B cell (primary cell): ENCODE results near the gene GDA. TPM values are rescaled to one million over a fixed set of nuclear protein-coding genes. Genes with fewer than 3 reads are reported as not detected.

ENCODE experiments used
- ATAC-seq: fragments of 200-7000 bp; cut with Tn5 transposase; one replicate; pipeline ENCODE4 v1.10.0; 2021; ENCODE audit warnings: low read depth, mild to moderate bottlenecking, moderate number of reproducible peaks, moderate library complexity
- CTCF ChIA-PET: fragments of 350-600 bp; sonication (Branson Sonifier 250); formaldehyde crosslinking; loops from one replicate; lab custom pipeline; 2021; ENCODE audit warnings: antibody characterized with exemption, inconsistent platforms; lab: Charles Lee
- POLR2A ChIA-PET: fragments of 350-600 bp; sonication (Branson Sonifier 250); formaldehyde crosslinking; loops from one replicate; lab custom pipeline; 2021; ENCODE audit warnings: antibody characterized with exemption; lab: Charles Lee
- DNase-seq: peaks from one replicate; pipeline ENCODE4 v3.0.0; 2013
- H2AFZ ChIP-seq: 2 replicates; pipeline ENCODE4 v1.6.1; 2012; ENCODE audit warnings: mild to moderate bottlenecking, low read depth, low read length; ENCODE audit not compliant: insufficient read depth, poor library complexity, severe bottlenecking
- H3K27ac ChIP-seq, 2 donors: 1 replicate in 1 of 2; 2 replicates in 1 of 2; pipeline ENCODE4 v1.5.1; 2012 to 2013; ENCODE audit warnings: low read length in 2 of 2, mild to moderate bottlenecking in 2 of 2, moderate library complexity in 1 of 2
- H3K27me3 ChIP-seq, 4 experiments: fragments of 200-600 bp in 1 of 4; sonication (generic) in 1 of 4; replicated peaks in 1 of 4; 1 replicate in 2 of 4; 2 replicates in 2 of 4; pipeline versions ENCODE4 v1.6.1 to v1.7.0; 2013 to 2016; ENCODE audit warnings: low read length in 3 of 4, mild to moderate bottlenecking in 2 of 4, mixed read lengths in 1 of 4, moderate library complexity in 1 of 4; ENCODE audit not compliant: insufficient read depth in 4 of 4, control insufficient read depth in 3 of 4; ENCODE audit errors: control extremely low read depth in 1 of 4
- H3K36me3 ChIP-seq, 2 experiments: replicated peaks in 1 of 2; 1 replicate in 1 of 2; 2 replicates in 1 of 2; pipeline versions ENCODE4 v1.6.1 to v1.7.1; 2013; ENCODE audit warnings: low read length in 1 of 2; ENCODE audit not compliant: insufficient read depth in 2 of 2, control insufficient read depth in 1 of 2; ENCODE audit errors: control extremely low read depth in 1 of 2, extremely low read depth in 1 of 2
- H3K4me1 ChIP-seq, 2 donors: fragments of 200-600 bp in 1 of 2; sonication (generic) in 1 of 2; 1 replicate in 1 of 2; 2 replicates in 1 of 2; pipeline versions ENCODE4 v1.5.1 to v1.6.1; 2013 to 2017; ENCODE audit warnings: low read length in 2 of 2; ENCODE audit not compliant: control insufficient read depth in 2 of 2, insufficient read depth in 2 of 2
- H3K4me2 ChIP-seq: replicated peaks from 2 replicates; pipeline ENCODE3; 2012; ENCODE audit warnings: mild to moderate bottlenecking, low read depth, low read length; ENCODE audit not compliant: poor library complexity, severe bottlenecking
- H3K4me3 ChIP-seq, 5 experiments: fragments of 200-600 bp in 1 of 5; sonication (generic) in 1 of 5; 1 replicate in 3 of 5; 2 replicates in 2 of 5; pipeline versions ENCODE4 v1.5.1 to v1.7.0; 2011 to 2016; ENCODE audit warnings: low read length in 4 of 5, mild to moderate bottlenecking in 4 of 5, low read depth in 2 of 5, control low read depth in 1 of 5, moderate library complexity in 1 of 5; ENCODE audit not compliant: insufficient read depth in 1 of 5; ENCODE audit errors: control extremely low read depth in 1 of 5, extremely low read depth in 1 of 5
- H3K79me2 ChIP-seq: fragments of 200-600 bp; sonication (generic); one replicate; pipeline ENCODE4 v1.6.0; 2016; ENCODE audit warnings: low read length; ENCODE audit not compliant: control insufficient read depth, insufficient read depth
- H3K9ac ChIP-seq: fragments of 200-600 bp; sonication (generic); 2 replicates; pipeline ENCODE4 v1.6.1; 2017; ENCODE audit warnings: mild to moderate bottlenecking, low read length, moderate library complexity
- H3K9me3 ChIP-seq, 3 donors: one replicate each; pipeline versions ENCODE4 v1.6.1 to v1.7.1; 2013; ENCODE audit warnings: low read length in 2 of 3; ENCODE audit not compliant: control insufficient read depth in 2 of 3, insufficient read depth in 1 of 3; ENCODE audit errors: control extremely low read depth in 1 of 3
- H4K20me1 ChIP-seq: 2 replicates; pipeline ENCODE4 v1.6.0; 2012; ENCODE audit warnings: mild to moderate bottlenecking, low read length; ENCODE audit not compliant: insufficient read depth, control insufficient read depth, poor library complexity, severe bottlenecking
- H3K27ac Mint-ChIP-seq: one replicate; pipeline ENCODE4 v1.8.0; 2021; ENCODE audit warnings: mixed read lengths
- H3K27me3 Mint-ChIP-seq: one replicate; pipeline ENCODE4 v1.8.0; 2021; ENCODE audit warnings: mixed read lengths
- H3K4me1 Mint-ChIP-seq: one replicate; pipeline ENCODE4 v1.8.0; 2021; ENCODE audit warnings: mixed read lengths
- H3K4me3 Mint-ChIP-seq: one replicate; pipeline ENCODE4 v1.8.0; 2021; ENCODE audit warnings: mixed read lengths
- H3K9me3 Mint-ChIP-seq: one replicate; pipeline ENCODE4 v1.8.0; 2022; ENCODE audit warnings: mixed read lengths; ENCODE audit not compliant: insufficient read depth
- CTCF ChIP-seq: fragments of 200-600 bp; IDR thresholded peaks from one replicate; pipeline ENCODE4 v1.8.0; 2022; ENCODE audit warnings: antibody characterized with exemption, mild to moderate bottlenecking
- EZH2 ChIP-seq: IDR thresholded peaks from 2 replicates; pipeline ENCODE4 v1.6.1; 2012; ENCODE audit warnings: borderline replicate concordance, low read depth, mild to moderate bottlenecking, moderate library complexity, low read length; ENCODE audit not compliant: insufficient read depth, poor library complexity, severe bottlenecking
- WGBS: methylation state at CpG from one replicate; pipeline ENCODE4 v1.1.5; 2013; ENCODE audit warnings: missing lambda C conversion rate; ENCODE audit not compliant: insufficient coverage; 5-methylcytosine and 5-hydroxymethylcytosine counted together
- intact Hi-C: fragments of 100-400 bp; cut with micrococcal nuclease; formaldehyde crosslinking; loops from one replicate; pipeline ENCODE4 v1.10.0; 2022
- polyA plus RNA-seq: library from polyadenylated mRNA; depleted of rRNA; stranded (reverse); fragments of >200 nt; gene quantifications from 2 replicates; pipeline ENCODE4 v1.2.3, GENCODE V29; 2012
- total RNA-seq, 2 donors: library from RNA; stranded (reverse); fragments of 120-200 nt in 1 of 2; gene quantifications; 1 replicate in 1 of 2; 2 replicates in 1 of 2; pipeline versions ENCODE4 v1.2.3 to v1.2.4, GENCODE V29; 2013 to 2022

GDA gene
- total and polyA plus RNA-seq, 2 donors (not counting 1 experiment from before 2014, with no cell fraction given) = not detected

DNA sequence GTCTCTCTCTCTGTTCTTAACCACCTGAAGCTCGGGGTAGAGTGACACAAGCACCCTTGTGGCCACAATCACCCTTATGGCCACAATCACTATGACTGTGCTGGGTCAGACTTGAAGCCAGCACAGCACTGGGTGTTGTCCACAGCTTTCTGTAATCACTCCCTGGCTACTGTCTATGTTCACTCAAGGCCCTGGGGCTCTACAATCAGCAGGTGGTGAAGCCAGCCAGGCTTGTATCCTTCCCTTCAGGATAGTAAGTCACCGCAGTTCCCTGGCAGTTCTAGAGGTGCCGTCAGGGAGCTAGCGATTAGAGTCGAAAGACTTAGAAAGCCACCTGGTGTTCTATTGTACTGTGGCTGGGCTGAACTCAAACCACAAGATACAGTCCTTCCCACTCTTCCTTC lies 44.2 kb downstream of the GDA start:
- Histone ChIP-seq H4K20me1 (no peaks in the 10 kb centered on the region), H3K27ac (no peak overlapping the region), H3K4me2 (no peak overlapping the region), H3K27me3 (peaks cover 0 to 6% (median 0%) of the 10 kb centered on the region in 4 experiments), H3K9me3 (no peaks in the 10 kb centered on the region), H2AFZ (no peak overlapping the region), H3K4me3 (no peak overlapping the region), H3K4me1 (peaks cover 0 to 5% of the 10 kb centered on the region in 2 donors), H3K36me3 (no peaks in the 10 kb centered on the region), H3K9ac (no peak overlapping the region), H3K79me2 (no peaks in the 10 kb centered on the region)
- 20% methylated on average over 5 of the region's 5 CpGs for WGBS
- peaks cover 14% of the 10 kb centered on the region for H3K27me3 Mint-ChIP-seq
- peaks cover 5% of the 10 kb centered on the region for H3K4me1 Mint-ChIP-seq
- DNase-seq (no peak), ATAC-seq (no peak)
- ChIA-PET CTCF (no interaction called here), POLR2A (no interaction called here)
- intact Hi-C loops = no loop called here
- H3K4me3 Mint-ChIP-seq = no peak overlapping the region
- TF ChIP-seq EZH2 (no peak), CTCF (no peak)
- no peaks in the 10 kb centered on the region for H3K9me3 Mint-ChIP-seq
- no peak overlapping the region for H3K27ac Mint-ChIP-seq

DNA sequence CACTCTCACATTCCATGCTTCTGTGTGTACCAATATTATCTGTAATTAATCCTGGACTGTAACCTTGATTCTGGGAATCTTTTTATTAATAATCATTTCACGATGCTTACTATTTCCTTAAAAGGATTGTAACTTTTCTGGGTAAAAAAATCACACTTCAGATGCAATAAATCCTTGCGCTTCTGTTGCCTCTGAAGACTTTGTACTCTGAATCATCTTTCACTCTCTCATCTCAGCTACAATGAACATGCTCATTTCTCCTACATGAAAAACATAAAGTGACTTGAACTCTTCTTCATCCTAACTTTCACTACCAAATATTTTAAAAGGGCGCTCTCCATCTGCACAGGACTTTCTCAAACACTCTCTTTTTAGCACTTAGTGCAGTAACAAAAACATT lies 50.0 kb downstream of the GDA start:
- Mint-ChIP-seq H3K4me3 (no peak overlapping the region), H3K27me3 (peaks cover 9% of the 10 kb centered on the region), H3K27ac (no peak overlapping the region), H3K9me3 (no peaks in the 10 kb centered on the region), H3K4me1 (no peaks in the 10 kb centered on the region)
- ATAC-seq = no peak
- Histone ChIP-seq H3K9me3 (no peaks in the 10 kb centered on the region), H4K20me1 (no peaks in the 10 kb centered on the region), H3K27ac (no peak overlapping the region), H3K27me3 (peaks cover 0 to 3% (median 0%) of the 10 kb centered on the region in 4 experiments), H3K4me2 (no peak overlapping the region), H3K36me3 (no peaks in the 10 kb centered on the region), H2AFZ (no peak overlapping the region), H3K9ac (no peak overlapping the region), H3K4me1 (no peaks in the 10 kb centered on the region), H3K4me3 (no peak overlapping the region), H3K79me2 (no peaks in the 10 kb centered on the region)
- CTCF ChIA-PET = no interaction called here
- POLR2A ChIA-PET = no interaction called here
- DNase-seq = no peak
- TF ChIP-seq EZH2 = no peak
- no peak for TF ChIP-seq CTCF
- 100% methylated on average over 1 of the region's 3 CpGs for WGBS
- intact Hi-C loops = no loop called here
